GM18951 (cell line): ENCODE measurements around the gene AKAP13.

Experiments used
- POLR2A ChIP-seq: IDR thresholded peaks from 4 replicates; pipeline ENCODE4 v1.6.1; 2011; ENCODE audit warnings: mild to moderate bottlenecking; ENCODE audit not compliant: insufficient read length, insufficient read depth; ENCODE audit errors: extremely low read depth
- in situ Hi-C: fragments of 300-500 bp; cut with MboI; formaldehyde crosslinking; loops from one replicate; pipeline ENCODE4 v1.12.0; 2022; ENCODE audit warnings: low sequenced_read_pairs, mixed read lengths, inconsistent platforms; ENCODE audit not compliant: unreplicated experiment

AKAP13 gene

DNA sequence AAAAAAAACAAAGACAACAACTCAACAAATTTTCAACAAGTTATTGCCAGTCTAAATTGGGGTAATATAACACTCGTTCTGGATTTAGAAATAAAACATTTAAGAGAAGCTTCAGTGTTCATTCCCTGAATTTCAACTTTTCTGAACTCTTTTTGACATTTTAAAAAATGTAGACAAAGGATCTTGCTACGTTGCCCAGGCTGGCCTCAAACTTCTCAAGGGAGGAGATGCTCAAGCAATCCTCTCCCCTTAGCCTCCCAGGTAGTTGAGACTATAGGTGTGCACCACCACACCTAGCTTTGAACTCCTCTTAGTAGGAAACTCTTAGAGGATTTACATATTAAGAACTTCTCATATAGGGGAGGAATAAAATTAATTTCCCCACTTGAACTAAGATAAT lies 91.9 kb downstream of the AKAP13 start:
- in situ Hi-C loops: no loop called here
- no peak for TF ChIP-seq POLR2A

DNA sequence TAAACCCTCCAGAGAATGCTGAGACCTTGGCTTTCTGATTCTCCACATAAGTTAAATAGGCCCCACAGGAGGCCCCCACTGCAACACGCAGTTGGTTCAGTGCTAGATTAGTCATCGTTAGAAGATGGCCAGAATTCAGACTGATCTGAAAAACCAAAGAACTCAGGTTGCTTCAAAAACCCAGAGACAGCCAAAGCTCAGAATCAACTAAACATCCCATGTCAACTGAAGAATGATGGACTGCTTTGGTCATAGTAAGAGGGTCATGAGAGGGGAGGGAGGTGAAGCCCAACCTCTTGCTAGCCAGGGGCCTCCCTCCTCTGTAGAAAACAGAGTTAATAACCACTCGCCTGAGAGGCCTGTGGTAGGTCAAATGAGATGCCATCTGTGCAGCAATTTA lies 93.1 kb downstream of the AKAP13 start:
- TF ChIP-seq POLR2A: no peak
- in situ Hi-C loops: no loop called here

DNA sequence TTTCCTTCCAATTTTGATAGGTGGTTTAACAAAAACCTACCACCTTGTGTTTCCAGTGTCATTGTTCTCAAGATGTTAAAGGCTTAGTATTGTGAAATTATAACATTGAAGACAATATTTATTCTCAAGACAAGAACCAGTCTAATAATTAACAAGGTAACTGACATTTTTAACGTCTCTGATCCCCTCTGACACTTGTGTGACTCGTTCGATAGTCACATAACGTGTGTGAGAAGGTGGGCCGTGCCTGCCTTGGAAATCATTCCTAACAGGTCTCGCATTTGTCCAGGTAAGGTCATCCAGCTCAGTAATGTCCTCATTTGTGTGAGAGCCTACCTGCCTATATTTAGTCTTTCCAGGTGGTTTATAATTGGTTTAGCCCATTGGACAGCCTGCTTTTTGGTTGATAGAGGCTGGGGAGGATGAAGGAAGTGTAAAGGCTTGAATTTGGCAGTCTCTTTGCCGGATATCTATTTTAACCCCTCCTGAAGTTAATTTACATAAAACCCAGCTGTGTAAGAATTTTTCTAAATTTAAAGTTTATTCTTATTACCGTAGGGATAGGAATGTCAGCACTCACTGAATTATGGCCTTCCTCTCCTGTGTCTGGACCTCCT lies 94.4 kb downstream of the AKAP13 start:
- in situ Hi-C loops: loop anchor here (25.0 kb wide), 1 partner anchor 362 kb away; no protein-coding TSS in a partner anchor
- TF ChIP-seq POLR2A: no peak

DNA sequence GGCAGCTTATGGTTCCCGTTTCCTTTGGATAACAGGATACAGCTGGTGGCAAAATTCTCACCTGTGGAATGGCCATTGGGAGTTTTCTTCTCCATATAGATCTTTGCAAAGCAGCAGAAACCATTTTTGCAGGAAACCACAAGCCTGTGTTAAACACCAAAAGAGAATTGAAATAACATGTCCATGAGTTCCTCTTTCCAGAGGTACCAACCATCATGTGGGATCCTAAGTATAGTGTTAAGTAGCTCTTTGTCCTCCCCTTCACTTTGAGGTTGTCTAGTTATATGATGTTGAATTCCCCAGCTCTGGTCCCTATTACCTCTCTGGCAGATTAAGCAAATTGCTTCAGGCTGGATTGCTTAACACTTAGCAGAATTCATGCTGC lies 94.9 kb downstream of the AKAP13 start:
- in situ Hi-C loops: loop anchor here (25.0 kb wide), 1 partner anchor 362 kb away; no protein-coding TSS in a partner anchor

DNA sequence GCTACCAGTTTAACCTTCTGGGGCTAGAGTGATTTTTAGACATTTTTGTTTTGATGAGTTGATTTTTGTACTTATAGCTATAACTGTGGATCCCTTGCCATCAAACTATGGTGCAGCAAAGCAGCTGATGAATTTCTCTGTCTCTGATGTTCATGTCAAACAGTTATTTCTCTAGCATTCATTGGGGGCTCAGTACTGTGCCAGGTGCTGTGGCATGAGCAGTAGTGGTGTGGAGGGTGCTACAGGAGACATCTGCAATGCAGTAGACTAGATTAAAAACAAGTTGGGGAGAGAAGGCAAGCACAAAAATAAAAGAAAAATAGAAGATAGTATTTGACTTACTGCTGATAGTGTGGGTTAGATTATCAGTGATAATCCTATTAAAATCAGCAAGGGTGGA lies 95.3 kb downstream of the AKAP13 start:
- in situ Hi-C loops: loop anchor here (25.0 kb wide), 1 partner anchor 362 kb away; no protein-coding TSS in a partner anchor
- TF ChIP-seq POLR2A: no peak

More for the DNA sequence above, 94.9 kb downstream of the AKAP13 start:
- TF ChIP-seq POLR2A: no peak

DNA sequence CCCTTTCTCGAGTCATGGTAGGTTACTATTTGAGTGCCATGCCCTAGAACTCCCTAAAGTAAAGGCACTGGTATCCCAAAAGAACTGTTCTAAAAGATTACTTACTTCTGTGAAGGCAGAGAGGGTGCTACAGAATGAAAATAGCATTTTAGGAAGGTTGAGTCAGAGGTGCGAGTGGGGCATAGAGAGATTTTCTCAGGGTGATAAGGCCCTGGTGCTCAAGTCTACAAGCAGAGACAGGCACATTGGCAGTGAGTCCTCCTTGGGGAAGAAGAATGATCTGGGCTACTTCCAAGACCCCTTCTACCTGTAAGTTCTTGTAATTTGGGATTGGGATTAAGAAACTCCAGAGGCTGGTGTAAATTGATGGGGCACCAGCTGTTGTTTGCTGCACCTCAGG lies 96.7 kb downstream of the AKAP13 start:
- TF ChIP-seq POLR2A: no peak
- in situ Hi-C loops: loop anchor here (25.0 kb wide), 1 partner anchor 360 kb away; no protein-coding TSS in a partner anchor

DNA sequence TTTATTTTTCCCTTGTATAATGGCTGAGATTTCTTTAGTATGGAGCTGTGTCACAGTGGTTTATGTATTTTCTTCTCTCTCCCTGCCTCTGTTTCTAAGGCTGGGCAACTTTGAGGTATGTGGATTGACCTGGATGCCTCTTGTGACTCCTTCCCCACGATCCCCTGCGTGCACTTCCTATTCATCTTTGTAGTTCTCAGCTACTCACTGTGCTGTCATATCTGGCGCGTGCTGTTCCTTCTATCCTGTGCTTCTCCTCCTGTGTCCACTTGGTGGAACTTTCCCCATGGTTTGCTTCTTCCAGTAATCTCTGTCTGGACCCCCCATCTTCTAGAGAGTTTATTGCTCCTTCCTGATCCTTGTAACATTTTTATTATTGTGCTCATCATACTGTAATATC lies 97.3 kb downstream of the AKAP13 start:
- no peak for TF ChIP-seq POLR2A
- in situ Hi-C loops: loop anchor here (25.0 kb wide), 1 partner anchor 360 kb away; no protein-coding TSS in a partner anchor

DNA sequence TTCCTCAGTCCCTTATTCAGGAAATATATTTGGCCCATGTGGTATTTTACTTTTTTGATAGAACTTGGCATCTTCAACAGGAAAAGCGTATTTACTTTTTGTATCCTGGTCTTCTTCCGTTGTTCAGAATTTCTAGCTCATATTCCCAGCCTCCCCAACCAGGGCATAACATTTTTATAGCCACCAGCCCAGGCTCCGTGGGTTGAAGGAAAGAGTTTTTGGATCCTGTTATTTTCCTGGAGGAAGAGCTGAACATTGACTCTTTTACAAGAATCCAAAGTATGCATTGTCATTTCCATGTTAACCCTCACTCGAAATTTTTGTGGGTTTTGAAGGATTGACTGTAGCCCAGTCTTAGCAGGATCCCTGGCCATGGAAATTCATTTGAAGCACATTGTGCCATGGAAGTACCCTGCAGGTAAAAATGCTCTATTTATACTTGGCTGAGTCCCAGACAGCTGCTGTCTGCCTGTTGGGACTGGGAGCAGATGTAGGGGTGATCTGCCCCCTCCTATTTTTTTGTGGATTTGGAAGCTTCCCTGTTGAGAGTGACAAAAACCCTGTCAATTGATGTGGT lies 98.8 kb downstream of the AKAP13 start:
- in situ Hi-C loops: loop anchor here (25.0 kb wide), 1 partner anchor 358 kb away; no protein-coding TSS in a partner anchor
- no peak for TF ChIP-seq POLR2A

DNA sequence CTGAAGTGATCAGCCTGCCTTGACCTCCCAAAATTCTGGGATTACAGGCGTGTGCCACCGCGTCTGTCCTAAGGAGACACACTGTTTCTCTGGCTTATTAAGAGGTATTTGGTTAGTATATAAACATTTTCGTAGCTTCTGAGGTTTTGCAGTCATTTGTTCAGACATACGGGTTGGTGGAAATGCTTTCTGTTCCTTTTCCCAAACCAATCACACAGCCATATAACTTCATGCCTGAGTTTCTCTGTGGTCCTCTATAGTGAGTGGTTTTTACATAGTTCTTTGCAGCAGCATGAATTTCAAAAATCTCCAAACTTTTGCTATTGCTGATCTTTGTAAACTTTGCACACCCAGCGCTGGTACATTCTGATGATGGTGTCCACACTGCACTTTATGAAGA lies 100.5 kb downstream of the AKAP13 start:
- in situ Hi-C loops: loop anchor here (25.0 kb wide), 1 partner anchor 356 kb away; no protein-coding TSS in a partner anchor
- TF ChIP-seq POLR2A: no peak

DNA sequence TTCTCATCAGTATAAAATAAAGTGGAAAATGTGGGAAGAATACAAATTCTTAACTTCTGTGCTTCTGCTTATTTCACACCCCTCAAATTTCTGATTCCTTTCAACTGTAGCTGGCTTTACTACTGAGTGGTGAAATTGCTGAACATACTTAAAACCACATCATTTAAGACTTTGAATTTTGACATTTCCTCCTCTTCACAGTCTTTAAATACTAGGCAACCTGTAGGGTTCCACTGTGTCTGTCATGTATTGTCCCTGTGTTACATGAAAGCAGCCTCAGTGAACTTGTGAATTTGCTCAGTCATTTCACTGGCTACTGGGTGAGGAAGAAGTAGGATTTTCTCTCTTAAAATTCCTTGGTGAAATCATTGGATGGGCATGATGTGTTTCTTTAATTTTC lies 101.1 kb downstream of the AKAP13 start:
- in situ Hi-C loops: loop anchor here (25.0 kb wide), 1 partner anchor 356 kb away; no protein-coding TSS in a partner anchor

DNA sequence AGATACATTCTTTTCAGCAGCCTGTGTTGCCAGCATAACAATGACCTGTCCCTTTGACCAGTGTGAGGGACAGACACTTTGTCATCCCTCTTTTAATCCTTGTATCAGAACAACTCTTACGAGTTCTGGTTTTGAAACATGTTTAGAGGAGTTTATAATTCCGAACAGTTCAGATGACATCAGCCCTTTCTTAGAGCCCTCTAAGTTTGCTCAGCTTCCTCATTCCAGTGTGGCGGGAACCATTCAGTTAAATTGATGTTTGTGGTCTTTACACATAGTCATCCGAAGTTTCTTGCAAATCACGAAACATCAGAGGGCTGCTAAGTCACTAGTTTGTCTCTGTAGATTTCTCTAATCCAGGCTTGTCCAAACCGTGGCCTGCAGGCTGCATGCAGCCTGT lies 102.5 kb downstream of the AKAP13 start:
- in situ Hi-C loops: loop anchor here (25.0 kb wide), 1 partner anchor 354 kb away; no protein-coding TSS in a partner anchor
- TF ChIP-seq POLR2A: no peak

DNA sequence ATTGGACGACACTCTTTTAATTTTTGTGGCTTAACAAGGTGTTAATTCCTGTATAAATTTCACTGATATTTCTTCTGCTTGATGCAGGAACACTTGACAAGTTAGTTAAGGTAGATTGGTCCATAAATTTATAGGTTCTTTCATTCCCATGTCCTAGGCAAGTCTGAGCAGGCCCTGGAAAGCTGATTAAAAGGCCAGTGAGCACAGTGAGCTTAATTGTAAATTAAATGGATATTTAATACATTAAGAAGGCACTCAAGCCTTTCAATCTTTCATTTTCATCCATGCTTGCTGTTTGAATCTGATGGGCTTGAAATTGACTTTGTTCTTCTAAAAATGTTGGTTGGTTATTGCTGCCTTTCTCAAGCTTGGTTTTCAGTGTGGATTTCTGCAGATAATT lies 103.6 kb downstream of the AKAP13 start:
- in situ Hi-C loops: loop anchor here (25.0 kb wide), 1 partner anchor 353 kb away; no protein-coding TSS in a partner anchor

DNA sequence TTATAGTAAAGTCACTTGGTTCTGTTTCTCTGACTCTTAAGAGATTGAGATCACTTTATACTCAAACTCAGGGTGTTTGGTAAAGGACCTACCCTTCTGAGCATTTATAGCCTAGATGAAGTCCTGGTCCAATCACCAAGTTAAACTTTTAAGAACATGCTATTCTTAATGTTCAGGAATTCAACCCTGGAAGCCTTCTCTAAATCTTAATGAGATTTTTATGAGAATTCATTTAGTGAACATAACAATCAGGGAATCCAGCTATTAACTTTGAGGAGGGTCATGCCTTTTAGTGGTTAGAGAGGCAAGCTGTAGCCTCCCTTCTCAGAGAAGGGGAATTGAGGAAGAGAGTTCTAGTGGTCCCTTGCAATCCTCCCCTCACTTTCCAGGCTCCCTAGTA lies 104.5 kb downstream of the AKAP13 start:
- in situ Hi-C loops: loop anchor here (25.0 kb wide), 1 partner anchor 352 kb away; no protein-coding TSS in a partner anchor

DNA sequence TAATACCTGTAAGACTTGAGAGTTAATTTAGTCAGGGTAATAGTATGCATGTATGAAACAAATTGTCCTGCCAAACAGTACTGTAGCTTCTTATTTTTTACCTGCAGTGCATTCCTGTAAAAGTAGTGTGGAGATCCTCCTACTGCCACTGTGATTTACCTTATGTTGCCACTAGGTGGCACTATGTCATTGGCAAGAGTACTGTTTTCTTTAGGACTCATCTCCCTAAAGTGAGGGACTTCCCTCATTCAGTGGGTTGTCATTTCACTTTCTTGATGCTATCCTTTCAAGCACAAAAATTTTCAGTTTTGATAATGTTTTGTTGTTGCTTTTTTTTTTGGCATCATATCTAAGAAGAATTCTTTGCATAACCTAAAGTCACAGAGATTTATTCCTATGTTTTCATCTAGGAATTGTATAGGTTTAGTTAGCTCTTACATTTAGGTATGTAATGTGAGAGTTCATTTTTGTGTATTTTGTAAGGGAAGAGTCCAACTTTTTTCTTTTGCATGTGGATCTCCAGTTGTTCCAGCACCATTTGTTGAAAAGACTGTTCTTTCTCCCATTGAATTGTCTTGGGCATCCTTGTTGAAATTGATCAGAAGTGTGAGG lies 105.7 kb downstream of the AKAP13 start:
- no peak for TF ChIP-seq POLR2A
- in situ Hi-C loops: loop anchor here (25.0 kb wide), 1 partner anchor 351 kb away; no protein-coding TSS in a partner anchor

DNA sequence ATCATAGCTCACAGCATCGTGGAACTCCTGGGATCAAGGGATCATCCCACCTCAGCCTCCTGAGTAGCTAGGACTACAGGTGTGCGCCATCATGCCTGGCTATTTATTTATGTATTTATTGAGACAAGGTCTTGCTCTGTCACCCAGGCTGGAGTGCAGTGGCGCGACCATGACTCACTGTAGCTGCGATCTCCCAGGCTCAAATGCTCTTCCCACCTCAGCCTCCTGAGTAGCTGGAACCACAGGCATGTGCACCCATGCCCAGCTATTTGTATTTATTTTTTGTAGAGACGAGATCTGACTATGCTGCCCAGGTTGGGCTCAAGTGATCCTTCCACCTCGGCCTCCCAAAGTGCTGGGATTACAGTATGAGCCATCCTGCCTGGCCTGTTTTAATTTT lies 107.4 kb downstream of the AKAP13 start:
- in situ Hi-C loops: loop anchor here (25.0 kb wide), 1 partner anchor 350 kb away; no protein-coding TSS in a partner anchor
